Measurements from ENCODE around the gene TGFBR3. TPM values are rescaled to one million over a fixed set of nuclear protein-coding genes. Genes with fewer than 3 reads are reported as not detected.
"Not testable (repeated sequence)": the region's sequence is repeated elsewhere in the genome, so short reads cannot be mapped to it uniquely, and the experiment has no call there.

Gene TGFBR3
- total and polyA plus RNA-seq, 7 donors: 5.1 to 24.5 (median 8.9) TPM

DNA sequence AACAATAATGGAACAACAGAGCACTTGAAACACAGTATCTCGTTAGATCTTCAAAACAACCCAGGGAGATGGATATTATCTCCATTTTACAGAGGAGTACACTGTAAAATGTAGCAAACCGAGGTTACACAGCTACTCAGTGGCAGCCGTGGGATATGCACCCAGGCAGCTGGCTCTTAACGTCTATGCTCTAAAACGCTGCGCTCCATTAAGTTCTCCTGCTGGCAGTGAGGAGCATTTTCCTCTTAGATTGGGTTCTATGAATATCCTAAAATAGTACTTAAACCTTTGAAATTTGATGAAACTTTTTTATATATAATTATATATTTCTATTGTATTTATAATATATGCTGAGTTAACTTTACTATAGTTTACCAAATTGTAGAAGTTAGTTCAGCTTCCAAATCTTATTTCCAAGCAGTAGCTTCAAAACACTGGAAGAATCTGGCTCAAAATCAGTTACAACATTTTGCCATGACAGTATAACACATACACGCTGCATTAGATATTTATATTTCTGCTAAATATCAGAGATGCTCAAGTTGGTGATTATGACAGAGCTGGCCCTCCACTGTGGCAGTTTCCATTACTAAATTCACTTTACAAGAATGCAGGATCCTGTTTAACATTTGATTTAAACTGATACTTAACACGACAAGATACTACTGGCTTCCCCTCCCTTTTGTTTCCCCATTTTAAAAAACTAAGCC lies 49.5 kb downstream of the TGFBR3 start:
- H3K9me3 ChIP-seq: no peaks in the 10 kb centered on the region
- no peak for DNase-seq

DNA sequence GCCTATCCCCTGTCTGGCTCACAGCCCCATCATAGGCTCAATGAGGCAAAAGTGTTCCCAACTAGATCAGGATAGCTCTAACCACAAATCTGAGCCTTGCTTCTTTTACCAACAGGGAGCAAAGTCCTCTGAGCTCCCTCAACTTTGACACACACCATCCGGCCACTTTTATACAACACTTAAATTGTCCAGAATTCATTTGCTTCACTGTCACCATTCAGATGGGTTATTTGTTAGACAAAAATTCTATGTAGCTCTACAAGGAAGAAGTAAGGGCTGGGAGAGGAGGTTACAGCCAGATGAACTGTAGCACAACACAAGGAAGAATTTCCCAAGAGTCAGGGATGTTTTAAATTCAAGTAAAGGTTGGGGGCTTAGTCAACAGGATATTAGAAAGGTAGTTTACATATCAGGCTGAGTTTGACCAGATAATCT lies 50.8 kb downstream of the TGFBR3 start:
- Histone ChIP-seq H3K27me3 (ENCODE audit: insufficient read depth in 3 of 3, low read length in 2 of 3) (no peaks in the 10 kb centered on the region), H3K4me1 (peaks cover 28% of the 10 kb centered on the region), H3K9me3 (no peaks in the 10 kb centered on the region), H3K4me3 (no peak overlapping the region), H3K27ac (no peak overlapping the region), H3K36me3 (ENCODE audit: insufficient read depth in 1 of 2, low read depth in 1 of 2) (no peaks in the 10 kb centered on the region)
- no peak for ATAC-seq
- DNase-seq: no peak
- intact Hi-C loops (cut with DNase I): loop anchor here in 1 of 2 donors (5.0 kb wide), 1 partner anchor 43 kb away; no protein-coding TSS in a partner anchor
- WGBS, 3 donors: 86 to 95% (median 89%) methylated on average over 1 of the region's 1 CpG
- TF ChIP-seq, protein P1, sequence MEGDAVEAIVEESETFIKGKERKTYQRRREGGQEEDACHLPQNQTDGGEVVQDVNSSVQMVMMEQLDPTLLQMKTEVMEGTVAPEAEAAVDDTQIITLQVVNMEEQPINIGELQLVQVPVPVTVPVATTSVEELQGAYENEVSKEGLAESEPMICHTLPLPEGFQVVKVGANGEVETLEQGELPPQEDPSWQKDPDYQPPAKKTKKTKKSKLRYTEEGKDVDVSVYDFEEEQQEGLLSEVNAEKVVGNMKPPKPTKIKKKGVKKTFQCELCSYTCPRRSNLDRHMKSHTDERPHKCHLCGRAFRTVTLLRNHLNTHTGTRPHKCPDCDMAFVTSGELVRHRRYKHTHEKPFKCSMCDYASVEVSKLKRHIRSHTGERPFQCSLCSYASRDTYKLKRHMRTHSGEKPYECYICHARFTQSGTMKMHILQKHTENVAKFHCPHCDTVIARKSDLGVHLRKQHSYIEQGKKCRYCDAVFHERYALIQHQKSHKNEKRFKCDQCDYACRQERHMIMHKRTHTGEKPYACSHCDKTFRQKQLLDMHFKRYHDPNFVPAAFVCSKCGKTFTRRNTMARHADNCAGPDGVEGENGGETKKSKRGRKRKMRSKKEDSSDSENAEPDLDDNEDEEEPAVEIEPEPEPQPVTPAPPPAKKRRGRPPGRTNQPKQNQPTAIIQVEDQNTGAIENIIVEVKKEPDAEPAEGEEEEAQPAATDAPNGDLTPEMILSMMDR (IDR thresholded peaks at IDR 0.05): no peak

More for the DNA sequence above, 49.5 kb downstream of the TGFBR3 start:
- peak in 2 of 4 donors; percentile 61 to 69 for ATAC-seq
- intact Hi-C loops (cut with DNase I): loop anchor here in 1 of 2 donors (5.0 kb wide), 1 partner anchor 44 kb away; no protein-coding TSS in a partner anchor
- Histone ChIP-seq H3K4me1 (peaks cover 14% of the 10 kb centered on the region), H3K4me3 (no peak overlapping the region), H3K36me3 (ENCODE audit: insufficient read depth in 1 of 2, low read depth in 1 of 2) (no peaks in the 10 kb centered on the region), H3K27ac (no peak overlapping the region), H3K27me3 (ENCODE audit: insufficient read depth in 3 of 3, low read length in 2 of 3) (no peaks in the 10 kb centered on the region)
- whole genome bisulfite sequencing, 3 donors: 26 to 39% (median 31%) methylated on average over 8 of the region's 8 CpGs
- TF ChIP-seq, protein P1 (IDR thresholded peaks at IDR 0.05): no peak

DNA sequence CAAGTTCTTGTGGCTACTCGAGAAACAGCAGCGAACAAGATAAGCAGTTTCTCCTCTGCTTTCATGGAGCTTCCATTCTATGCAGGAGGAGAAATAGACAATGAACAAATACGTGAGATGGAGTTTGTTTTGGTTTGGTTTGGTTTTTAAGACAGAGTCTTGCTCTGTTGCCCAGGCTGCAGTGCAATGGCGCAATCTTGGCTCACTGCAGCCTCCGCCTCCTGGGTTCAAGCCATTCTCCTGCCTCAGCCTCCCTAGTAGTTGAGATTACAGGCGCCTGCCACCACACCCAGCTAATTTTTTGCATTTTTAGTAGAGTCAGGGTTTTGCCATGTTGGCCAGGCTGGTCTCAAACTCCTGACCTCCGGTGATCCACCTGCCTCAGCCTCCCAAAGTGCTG lies 51.4 kb downstream of the TGFBR3 start:
- H3K36me3 ChIP-seq (ENCODE audit: insufficient read depth in 1 of 2, low read depth in 1 of 2); H3K4me3 ChIP-seq; intact Hi-C loops (cut with DNase I); H3K27ac ChIP-seq; H3K27me3 ChIP-seq (ENCODE audit: insufficient read depth in 3 of 3, low read length in 2 of 3); DNase-seq; H3K9me3 ChIP-seq; ATAC-seq: not testable (repeated sequence)
- peaks cover 31% of the 10 kb centered on the region for H3K4me1 ChIP-seq
- 92 to 98% (median 94%) methylated on average over 7 of the region's 7 CpGs for WGBS, 3 donors

DNA sequence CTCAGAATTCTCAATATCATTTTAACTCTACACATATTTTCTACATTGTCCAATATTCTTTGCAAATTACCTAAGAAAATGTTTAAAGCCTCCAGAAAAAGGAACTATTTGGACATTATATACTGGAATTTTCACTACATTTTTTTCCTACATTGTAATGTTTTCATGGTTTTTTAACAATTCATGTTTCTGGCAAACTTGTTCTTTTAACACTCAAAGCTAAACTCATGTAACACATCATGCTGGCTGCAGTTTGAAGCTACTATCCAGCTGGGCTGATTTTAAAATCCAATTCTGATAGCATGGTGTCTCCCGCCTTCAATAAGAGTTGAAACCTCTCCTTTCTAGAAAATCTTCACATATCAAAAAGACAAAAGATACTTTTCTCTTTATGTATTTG lies 52.0 kb downstream of the TGFBR3 start:
- Histone ChIP-seq H3K4me3 (no peak overlapping the region), H3K4me1 (peaks cover 33% of the 10 kb centered on the region), H3K9me3 (no peaks in the 10 kb centered on the region), H3K27me3 (ENCODE audit: insufficient read depth in 3 of 3, low read length in 2 of 3) (no peaks in the 10 kb centered on the region), H3K27ac (no peak overlapping the region), H3K36me3 (ENCODE audit: insufficient read depth in 1 of 2, low read depth in 1 of 2) (no peaks in the 10 kb centered on the region)
- WGBS, 3 donors: 83 to 95% (median 95%) methylated on average over 1 of the region's 1 CpG
- intact Hi-C loops (cut with DNase I): no loop called here
- ATAC-seq: no peak
- no peak for DNase-seq
- TF ChIP-seq, protein P1 (IDR thresholded peaks at IDR 0.05): no peak

DNA sequence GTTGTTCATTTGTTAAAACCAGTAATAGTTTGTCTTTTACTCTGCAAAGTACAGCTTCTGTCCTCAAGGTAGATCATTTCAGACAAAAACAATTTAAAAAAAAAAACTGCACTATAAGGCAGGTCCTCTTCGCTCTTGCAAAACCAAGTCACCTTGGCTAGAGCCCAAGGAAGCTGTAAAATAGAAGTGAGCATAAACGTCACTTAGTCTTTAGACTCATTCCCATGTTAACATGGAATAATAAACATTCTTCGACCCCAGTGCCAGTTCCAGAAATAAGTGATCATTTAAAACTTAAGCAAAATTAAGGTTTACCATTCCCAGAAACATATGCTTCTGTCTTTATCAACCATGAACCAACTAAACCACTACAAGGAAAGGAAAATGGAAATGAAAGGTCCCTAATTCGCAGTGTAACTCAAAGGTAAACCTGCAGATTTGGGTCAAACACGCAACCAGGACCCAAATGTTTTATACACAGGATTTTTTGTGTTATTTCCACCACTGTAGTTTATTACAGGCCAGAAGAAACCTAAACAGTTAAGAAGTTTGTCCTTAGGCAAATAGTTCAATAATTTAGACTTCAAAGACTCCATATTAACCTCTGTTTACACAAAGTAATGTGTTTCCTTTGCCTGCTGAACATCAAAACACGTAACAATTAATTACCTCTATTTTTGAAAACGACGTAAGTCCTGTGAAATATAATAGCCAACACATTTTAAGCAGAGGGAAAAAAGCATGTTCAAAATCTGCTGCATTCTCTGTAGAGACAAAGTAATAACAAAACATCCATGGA lies 54.6 kb downstream of the TGFBR3 start:
- Histone ChIP-seq H3K4me3 (no peak overlapping the region), H3K27me3 (ENCODE audit: insufficient read depth in 3 of 3, low read length in 2 of 3) (no peaks in the 10 kb centered on the region), H3K36me3 (ENCODE audit: insufficient read depth in 1 of 2, low read depth in 1 of 2) (no peaks in the 10 kb centered on the region), H3K4me1 (peaks cover 46% of the 10 kb centered on the region), H3K27ac (peak overlapping the region; percentile 46), H3K9me3 (no peaks in the 10 kb centered on the region)
- intact Hi-C loops (cut with DNase I): no loop called here
- ATAC-seq (no peak), DNase-seq (no peak)
- TF ChIP-seq, protein P1 (IDR thresholded peaks at IDR 0.05): no peak
- 46 to 51% (median 47%) methylated on average over 8 of the region's 8 CpGs for WGBS, 3 donors

Measured in psoas muscle (tissue), 8 donors.